H1 (cell line): ENCODE data around the gene MOB3B. TPM values are rescaled to one million over a fixed set of nuclear protein-coding genes. Genes with fewer than 3 reads are reported as not detected.

Experiments
- CTCF ChIA-PET: fragments of 300-600 bp; sonication (Branson Sonifier 250); formaldehyde crosslinking; loops from one replicate; lab custom pipeline; 2021; ENCODE audit not compliant: partially characterized antibody; lab: Charles Lee
- POLR2A ChIA-PET: fragments of 300-600 bp; sonication (Branson Sonifier 250); formaldehyde crosslinking; loops from one replicate; lab custom pipeline; 2021; ENCODE audit warnings: inconsistent platforms; ENCODE audit not compliant: partially characterized antibody; lab: Charles Lee
- DNase-seq, 2 experiments: peaks; one replicate each; pipeline versions ENCODE4 v3.0.0 to v3.0.0-alpha.2; 2010 to 2022; ENCODE audit warnings: low spot score in 2 of 2, low read depth in 1 of 2, mixed read lengths in 1 of 2
- FAIRE-seq: peaks from 2 replicates; lab custom pipeline; 2011; peaks lifted over from hg19 to GRCh38; lab: Jason Lieb, UNC
- H2AFZ ChIP-seq: 2 replicates; pipeline ENCODE4 v1.8.1; 2012; ENCODE audit warnings: low read length, inconsistent platforms
- H2AK5ac ChIP-seq: 2 replicates; pipeline ENCODE4 v1.6.1; 2013; ENCODE audit warnings: low read depth, low read length
- H2BK120ac ChIP-seq: replicated peaks from 2 replicates; pipeline ENCODE3; 2013; ENCODE audit warnings: low read depth, low read length, inconsistent platforms
- H2BK12ac ChIP-seq: 2 replicates; pipeline ENCODE4 v1.6.1; 2013; ENCODE audit warnings: low read depth, low read length
- H2BK15ac ChIP-seq: 2 replicates; pipeline ENCODE4 v1.6.1; 2013; ENCODE audit warnings: low read length
- H2BK20ac ChIP-seq: 2 replicates; pipeline ENCODE4 v1.6.1; 2013; ENCODE audit warnings: low read length
- H2BK5ac ChIP-seq: 2 replicates; pipeline ENCODE4 v1.6.1; 2013; ENCODE audit warnings: low read depth, low read length
- H3K14ac ChIP-seq: 2 replicates; pipeline ENCODE4 v1.6.1; 2013; ENCODE audit warnings: inconsistent platforms; ENCODE audit not compliant: insufficient read length
- H3K18ac ChIP-seq: 2 replicates; pipeline ENCODE4 v1.6.1; 2013; ENCODE audit warnings: low read length; ENCODE audit errors: extremely low read depth
- H3K23ac ChIP-seq: 2 replicates; pipeline ENCODE4 v1.6.1; 2013; ENCODE audit warnings: inconsistent platforms; ENCODE audit not compliant: insufficient read length
- H3K23me2 ChIP-seq: 2 replicates; pipeline ENCODE4 v1.6.1; 2013; ENCODE audit warnings: low read depth, low read length
- H3K27ac ChIP-seq: 2 replicates; pipeline ENCODE4 v1.6.1; 2011; ENCODE audit warnings: low read depth, low read length, inconsistent platforms
- H3K27me3 ChIP-seq, 4 experiments: replicated peaks in 1 of 4; 1 replicate in 1 of 4; 2 replicates in 3 of 4; pipeline versions ENCODE4 v1.6.1 to v1.8.1; 2011 to 2013; ENCODE audit warnings: low read length in 3 of 4, mild to moderate bottlenecking in 3 of 4, inconsistent platforms in 2 of 4, mixed read lengths in 2 of 4, moderate library complexity in 1 of 4; ENCODE audit not compliant: control insufficient read depth in 3 of 4, insufficient read depth in 3 of 4; ENCODE audit errors: extremely low read depth in 1 of 4
- H3K36me3 ChIP-seq, 4 experiments: 2 replicates each; pipeline versions ENCODE4 v1.6.1 to v1.8.1; 2011 to 2013; ENCODE audit warnings: mild to moderate bottlenecking in 4 of 4, low read length in 3 of 4, moderate library complexity in 2 of 4, control low read depth in 1 of 4, inconsistent platforms in 1 of 4; ENCODE audit not compliant: insufficient read depth in 4 of 4, control insufficient read depth in 2 of 4
- H3K4ac ChIP-seq: replicated peaks from 2 replicates; pipeline ENCODE3; 2013; ENCODE audit warnings: low read length, low read depth, mixed read lengths, inconsistent platforms; ENCODE audit not compliant: insufficient read length
- H3K4me1 ChIP-seq, 4 experiments: replicated peaks in 1 of 4; 1 replicate in 1 of 4; 2 replicates in 3 of 4; pipeline versions ENCODE4 v1.6.1 to v1.8.1; 2011 to 2013; ENCODE audit warnings: low read length in 3 of 4, inconsistent platforms in 2 of 4, mixed read lengths in 1 of 4; ENCODE audit not compliant: insufficient read depth in 4 of 4, control insufficient read depth in 3 of 4
- H3K4me2 ChIP-seq, 2 experiments: 2 replicates each; pipeline versions ENCODE4 v1.6.1 to v1.8.1; 2011 to 2013; ENCODE audit warnings: low read depth in 2 of 2, low read length in 2 of 2, control low read depth in 1 of 2, inconsistent platforms in 1 of 2, mild to moderate bottlenecking in 1 of 2; ENCODE audit not compliant: insufficient read depth in 1 of 2
- H3K4me3 ChIP-seq, 4 experiments: fragments of 200-600, 300-600 bp in 1 of 4; sonication (generic), shearing (Covaris generic), sonication (Bioruptor Twin) in 1 of 4; 2 replicates each; pipeline versions ENCODE4 v1.5.1 to v1.8.1; 2011 to 2016; ENCODE audit warnings: low read length in 4 of 4, low read depth in 3 of 4, control low read depth in 2 of 4, inconsistent platforms in 2 of 4, mild to moderate bottlenecking in 2 of 4, mixed read lengths in 1 of 4, moderate library complexity in 1 of 4; ENCODE audit not compliant: insufficient read depth in 2 of 4; ENCODE audit errors: extremely low read depth in 1 of 4
- H3K56ac ChIP-seq: replicated peaks from 2 replicates; pipeline ENCODE3; 2013; ENCODE audit warnings: low read depth, mild to moderate bottlenecking, mixed read lengths, low read length, inconsistent platforms; ENCODE audit not compliant: insufficient read length
- H3K79me1 ChIP-seq: 2 replicates; pipeline ENCODE4 v1.6.1; 2013; ENCODE audit warnings: low read depth, low read length, control low read depth
- H3K79me2 ChIP-seq, 2 experiments: 2 replicates each; pipeline versions ENCODE4 v1.6.1 to v1.8.1; 2012 to 2013; ENCODE audit warnings: low read length in 2 of 2, mild to moderate bottlenecking in 2 of 2, inconsistent platforms in 1 of 2; ENCODE audit not compliant: insufficient read depth in 2 of 2, control insufficient read depth in 1 of 2
- H3K9ac ChIP-seq, 4 experiments: replicated peaks in 1 of 4; 1 replicate in 1 of 4; 2 replicates in 3 of 4; pipeline versions ENCODE4 v1.6.1 to v1.8.1; 2011 to 2013; ENCODE audit warnings: low read depth in 3 of 4, low read length in 3 of 4, control low read depth in 2 of 4, mild to moderate bottlenecking in 2 of 4, moderate library complexity in 2 of 4, inconsistent platforms in 1 of 4; ENCODE audit errors: extremely low read depth in 1 of 4
- H3K9me3 ChIP-seq, 2 experiments: 2 replicates each; pipeline versions ENCODE4 v1.6.1 to v1.8.1; 2012 to 2013; ENCODE audit warnings: mild to moderate bottlenecking in 2 of 2, moderate library complexity in 2 of 2, control low read depth in 1 of 2, inconsistent platforms in 1 of 2, low read depth in 1 of 2, low read length in 1 of 2, mixed read lengths in 1 of 2; ENCODE audit not compliant: insufficient read depth in 2 of 2
- H4K20me1 ChIP-seq, 2 experiments: replicated peaks in 1 of 2; 2 replicates each; pipeline versions ENCODE3 to v1.8.1; 2011 to 2013; ENCODE audit warnings: inconsistent platforms in 2 of 2, low read length in 2 of 2, mild to moderate bottlenecking in 1 of 2; ENCODE audit not compliant: insufficient read depth in 2 of 2, control insufficient read depth in 1 of 2
- H4K5ac ChIP-seq: 2 replicates; pipeline ENCODE4 v1.6.1; 2013; ENCODE audit warnings: low read length, low read depth, mixed read lengths, inconsistent platforms; ENCODE audit not compliant: insufficient read length
- H4K8ac ChIP-seq: 2 replicates; pipeline ENCODE4 v1.8.0; 2013; ENCODE audit warnings: mild to moderate bottlenecking, moderate library complexity, low read length, inconsistent platforms; ENCODE audit not compliant: insufficient read depth; ENCODE audit errors: extremely low read depth
- H4K91ac ChIP-seq: replicated peaks from 2 replicates; pipeline ENCODE3; 2013; ENCODE audit warnings: low read length, mixed read lengths, inconsistent platforms; ENCODE audit not compliant: insufficient read length
- CTBP2 ChIP-seq: IDR thresholded peaks from 2 replicates; pipeline ENCODE4 v1.7.0; 2011; ENCODE audit warnings: borderline replicate concordance, mild to moderate bottlenecking, moderate library complexity, mixed read lengths, low read length; ENCODE audit not compliant: insufficient read depth, insufficient read length
- CTCF ChIP-seq, 3 experiments: IDR thresholded peaks; 1 replicate in 2 of 3; 2 replicates in 1 of 3; pipeline versions ENCODE4 v1.5.1 to v1.6.1; 2011; ENCODE audit warnings: low read length in 3 of 3, mild to moderate bottlenecking in 3 of 3, inconsistent platforms in 2 of 3, low read depth in 1 of 3, moderate library complexity in 1 of 3; ENCODE audit not compliant: insufficient read depth in 1 of 3; ENCODE audit errors: control extremely low read depth in 1 of 3
- EZH2 ChIP-seq: fragments of 200-600 bp; sonication (generic); IDR thresholded peaks from 2 replicates; pipeline ENCODE4 v1.7.1; 2012; ENCODE audit warnings: low read depth, mild to moderate bottlenecking, moderate library complexity, low read length, inconsistent platforms; ENCODE audit not compliant: severe bottlenecking
- GABPA ChIP-seq: IDR thresholded peaks from 2 replicates; pipeline ENCODE4 v1.6.1; 2011; ENCODE audit warnings: mild to moderate bottlenecking, low read length, moderate library complexity, borderline replicate concordance; ENCODE audit not compliant: insufficient read depth
- MAFK ChIP-seq: IDR thresholded peaks from 2 replicates; pipeline ENCODE4 v1.6.1; 2012; ENCODE audit warnings: low read depth, mild to moderate bottlenecking, improper control_type of control experiment, low read length
- RAD21 ChIP-seq, 2 experiments: IDR thresholded peaks in 1 of 2; conservative IDR thresholded peaks in 1 of 2; 2 replicates each; pipeline ENCODE4 v1.6.1; 2011; ENCODE audit warnings: low read depth in 2 of 2, low read length in 2 of 2, improper control_type of control experiment in 1 of 2, inconsistent platforms in 1 of 2, mild to moderate bottlenecking in 1 of 2, moderate library complexity in 1 of 2
- TAF1 ChIP-seq: IDR thresholded peaks from 2 replicates; pipeline ENCODE4 v1.6.1; 2011; ENCODE audit warnings: mild to moderate bottlenecking, low read depth, low read length
- WGBS, 2 experiments: shearing (Covaris generic) in 1 of 2; methylation state at CpG; one replicate each; pipeline versions ENCODE4 v1.1.6 to v1.1.7; 2013 to 2015; ENCODE audit warnings: low lambda C conversion rate in 2 of 2, mixed read lengths in 2 of 2, inconsistent platforms in 1 of 2, low coverage in 1 of 2, missing lambda C conversion rate in 1 of 2; ENCODE audit not compliant: insufficient replicate concordance in 2 of 2, insufficient coverage in 1 of 2, insufficient read length in 1 of 2; ENCODE audit errors: extremely low coverage in 1 of 2, missing lambda C conversion rate in 1 of 2; 5-methylcytosine and 5-hydroxymethylcytosine counted together
- polyA plus RNA-seq, 7 experiments: library from polyadenylated mRNA; depleted of rRNA in 3 of 7; stranded (reverse) in 5 of 7; unstranded in 2 of 7; fragments of >200 nt in 5 of 7; fragments of 200-250 nt in 2 of 7; gene quantifications; 1 replicate in 5 of 7; 2 replicates in 1 of 7; 4 replicates in 1 of 7; pipeline versions ENCODE4 v1.2.1 to v1.2.3, GENCODE V29; 2011 to 2013; ENCODE audit warnings: missing spikeins in 2 of 7, mixed read lengths in 2 of 7
- total RNA-seq: library from RNA; stranded (reverse); fragmentation: NEBNext Ultra II Directional; extraction: Animal tissue kit (Norgen Biotek cat#: 25700); gene quantifications from 2 replicates; pipeline ENCODE4 v1.2.1, GENCODE V29; 2021

Gene MOB3B
- total and polyA plus RNA-seq, 2 of the 8 experiments (the other 6 are each of a cell fraction or from before 2014, with no cell fraction given), result 12.7 to 16.1 TPM

DNA sequence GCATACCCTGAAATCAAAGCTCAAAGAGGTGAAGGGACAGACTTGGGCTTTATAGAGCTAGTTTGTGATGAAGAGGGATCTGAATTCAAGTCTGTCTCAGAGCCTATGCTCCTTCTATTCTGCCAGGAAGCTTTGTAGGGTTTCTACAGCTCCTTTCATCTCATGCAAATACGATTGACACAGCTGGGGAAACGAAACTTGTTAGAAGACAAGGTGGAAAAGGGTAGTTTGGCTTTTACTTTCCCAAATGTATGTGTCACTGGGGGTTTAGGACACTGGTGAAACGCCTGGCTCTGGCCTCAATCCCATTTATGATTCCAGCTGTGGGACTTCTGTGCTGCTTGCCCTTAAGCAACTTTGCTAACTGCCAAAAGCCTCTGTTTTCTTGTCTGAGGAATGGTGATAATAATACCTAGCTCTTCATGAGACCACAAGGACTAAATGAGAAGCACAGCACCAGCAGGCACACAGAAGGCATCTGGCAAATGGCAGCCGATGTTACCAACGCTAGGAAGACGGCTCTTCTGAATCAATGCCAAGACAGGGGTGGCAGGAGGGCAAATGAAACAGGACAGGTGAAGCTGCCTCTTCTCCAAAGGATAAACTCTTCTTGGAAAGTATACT lies 162.3 kb downstream of the MOB3B start:
- peak overlapping the region; percentile 8 to 16; a peak in 2 of 4 replicates for H3K4me2 ChIP-seq
- H3K4me3 ChIP-seq, result no peak overlapping the region
- H3K23ac ChIP-seq, result no peak overlapping the region
- no peak overlapping the region for H2BK120ac ChIP-seq
- no peak overlapping the region for H2AFZ ChIP-seq
- no peak overlapping the region for H4K8ac ChIP-seq
- CTCF ChIA-PET, result interaction anchor here (0.9 to 2.0 kb wide), 6 partner anchors 13 to 163 kb away, joined by 3 to 10 read pairs (median 4); partner anchors contain the start of gene MOB3B
- no peaks in the 10 kb centered on the region for H3K36me3 ChIP-seq
- no peaks in the 10 kb centered on the region for H3K79me2 ChIP-seq
- H2BK20ac ChIP-seq, result peak overlapping the region; percentile 82
- H3K27ac ChIP-seq, result no peak overlapping the region
- no peaks in the 10 kb centered on the region for H3K9me3 ChIP-seq
- 0 out of 2 replicates have a peak overlapping the region, but pooled peaks have one; percentile 53 for H2BK12ac ChIP-seq
- H2AK5ac ChIP-seq, result peak overlapping the region; percentile 70; the same call in 1 of the 2 replicates
- no peak overlapping the region for H3K9ac ChIP-seq
- WGBS, 2 experiments, result 73% methylated on average over 6 of the region's 6 CpGs; no CpG with 5 or more reads in 1 of the 2 experiments
- H2BK5ac ChIP-seq, result peak overlapping the region; percentile 86; the same call in 1 of the 2 replicates
- no peak overlapping the region for H3K4ac ChIP-seq
- FAIRE-seq, result no peak
- H3K23me2 ChIP-seq, result no peaks in the 10 kb centered on the region
- H3K27me3 ChIP-seq, result no peaks in the 10 kb centered on the region
- peaks cover 14 to 48% (median 25%) of the 10 kb centered on the region in 4 experiments for H3K4me1 ChIP-seq
- no peak for DNase-seq
- H3K14ac ChIP-seq, result no peak overlapping the region
- H3K56ac ChIP-seq, result no peak overlapping the region
- H4K91ac ChIP-seq, result peak overlapping the region; percentile 25
- H4K5ac ChIP-seq, result no peak overlapping the region
- H4K20me1 ChIP-seq, result no peaks in the 10 kb centered on the region
- no peak overlapping the region; the same call in 1 of the 2 replicates for H2BK15ac ChIP-seq
- POLR2A ChIA-PET, result interaction anchor here (0.6 to 1.1 kb wide), 2 partner anchors 10 to 18 kb away, joined by 3 read pairs; no protein-coding TSS in a partner anchor
- H3K18ac ChIP-seq, result peak overlapping the region; percentile 62; the same call in 1 of the 2 replicates
- peaks cover 5% of the 10 kb centered on the region for H3K79me1 ChIP-seq
- TF ChIP-seq TAF1 (no peak), MAFK (no peak), CTCF (IDR thresholded peaks at IDR 0.05; ENCODE audit: control extremely low read depth in 1 of 3, insufficient read depth in 1 of 3, low read depth in 1 of 3, low read length in 3 of 3) (no peak), GABPA (no peak), RAD21 (IDR thresholded peaks at IDR 0.05 in 1 of 2, conservative IDR thresholded peaks at IDR 0.05 in 1 of 2; ENCODE audit: low read depth in 2 of 2, low read length in 2 of 2) (no peak), CTBP2 (no peak), EZH2 (no peak)
